Left ventricle myocardium inferior (tissue), 1 donor: ENCODE results near the gene TTC16. TPM values are rescaled to one million over a fixed set of nuclear protein-coding genes. Genes with fewer than 3 reads are reported as not detected.
"Not testable (repeated sequence)": the region's sequence is repeated elsewhere in the genome, so short reads cannot be mapped to it uniquely, and the experiment has no call there.

Experiments
- DNase-seq: peaks from one replicate; pipeline ENCODE4 v3.0.0-alpha.2; 2020
- H3K27ac ChIP-seq: fragments of 200-600 bp; replicated peaks from 2 replicates; pipeline ENCODE4 v1.8.0; 2021
- H3K27me3 ChIP-seq: fragments of 200-600 bp; 2 replicates; pipeline ENCODE4 v1.8.0; 2021; ENCODE audit warnings: low read depth
- H3K36me3 ChIP-seq: fragments of 200-600 bp; 2 replicates; pipeline ENCODE4 v1.8.0; 2021
- H3K4me1 ChIP-seq: fragments of 200-600 bp; 2 replicates; pipeline ENCODE4 v1.8.0; 2021
- H3K4me3 ChIP-seq: fragments of 200-600 bp; 2 replicates; pipeline ENCODE4 v1.8.0; 2021; ENCODE audit warnings: mild to moderate bottlenecking, moderate library complexity
- H3K9me3 ChIP-seq: fragments of 200-600 bp; replicated peaks from 2 replicates; pipeline ENCODE4 v1.8.0; 2021
- CTCF ChIP-seq: fragments of 200-600 bp; IDR thresholded peaks from 2 replicates; pipeline ENCODE4 v1.8.0; 2021; ENCODE audit warnings: antibody characterized with exemption, mild to moderate bottlenecking, borderline replicate concordance
- intact Hi-C: fragments of 100-400 bp; cut with micrococcal nuclease; formaldehyde crosslinking; loops from one replicate; pipeline ENCODE4 v1.11.0; 2022
- total RNA-seq: library from RNA; stranded (reverse); fragmentation: NEBNext Ultra II Directional; extraction: Animal tissue kit (Norgen Biotek cat#: 25700); gene quantifications from one replicate; pipeline ENCODE4 v1.2.1, GENCODE V29; 2021
- donor health status: DM: no; HTN: yes; CAD: no; lungs with severe emphysema.

The TTC16 gene
- total RNA-seq, 1 donor from 2014 or later = 0.25 TPM

- intact Hi-C loops = no loop called here
These were observed 38.5 kb downstream of the TTC16 start for GRCh38 chr9:127754099-127755060.

GRCh38 chr9:127755061-127756060 lies 39.5 kb downstream of the TTC16 start:
- Histone ChIP-seq H3K9me3 (no peaks in the 10 kb centered on the region), H3K4me3 (peak overlapping the region; percentile 59), H3K27ac (peak overlapping the region; percentile 93), H3K36me3 (peaks cover 8% of the 10 kb centered on the region), H3K27me3 (peaks cover 60% of the 10 kb centered on the region), H3K4me1 (peaks cover 86% of the 10 kb centered on the region)
- DNase-seq = no peak
- intact Hi-C loops = no loop called here
- no peak for TF ChIP-seq CTCF

More at GRCh38 chr9:127754099-127755060, 38.5 kb downstream of the TTC16 start:
- H3K4me1 ChIP-seq = peaks cover 77% of the 10 kb centered on the region
- TF ChIP-seq CTCF = no peak
- peaks cover 18% of the 10 kb centered on the region for H3K36me3 ChIP-seq
- peaks cover 60% of the 10 kb centered on the region for H3K27me3 ChIP-seq
- no peaks in the 10 kb centered on the region for H3K9me3 ChIP-seq
- peak overlapping the region; percentile 93 for H3K27ac ChIP-seq
- DNase-seq = no peak
- peak overlapping the region; percentile 59 for H3K4me3 ChIP-seq

GRCh38 chr9:127756233-127756632 lies 40.4 kb downstream of the TTC16 start:
- H3K4me1 ChIP-seq = peaks cover 93% of the 10 kb centered on the region

GRCh38 chr9:127756776-127757175 lies 40.9 kb downstream of the TTC16 start:
- H3K9me3 ChIP-seq, H3K36me3 ChIP-seq, DNase-seq, intact Hi-C loops: not testable (repeated sequence)
- Histone ChIP-seq H3K4me1 (peaks cover 93% of the 10 kb centered on the region), H3K4me3 (peak overlapping the region; percentile 59), H3K27ac (peak overlapping the region; percentile 93), H3K27me3 (peaks cover 66% of the 10 kb centered on the region)

More at GRCh38 chr9:127756233-127756632, 40.4 kb downstream of the TTC16 start:
- no peak for TF ChIP-seq CTCF
- Histone ChIP-seq H3K27ac (peak overlapping the region; percentile 93), H3K9me3 (no peaks in the 10 kb centered on the region), H3K27me3 (peaks cover 60% of the 10 kb centered on the region), H3K4me3 (peak overlapping the region; percentile 59), H3K36me3 (no peaks in the 10 kb centered on the region)
- intact Hi-C loops = no loop called here
- DNase-seq = no peak

- peak overlapping the region; percentile 65 for H3K4me3 ChIP-seq
- peaks cover 63% of the 10 kb centered on the region for H3K27me3 ChIP-seq
- no peak for TF ChIP-seq CTCF
- H3K36me3 ChIP-seq = no peaks in the 10 kb centered on the region
- H3K9me3 ChIP-seq = no peaks in the 10 kb centered on the region
- intact Hi-C loops = no loop called here
- DNase-seq = no peak
- peak overlapping the region; percentile 93 for H3K27ac ChIP-seq
- H3K4me1 ChIP-seq = peaks cover 91% of the 10 kb centered on the region
These were observed 43.0 kb downstream of the TTC16 start for GRCh38 chr9:127758843-127759242.
